ENCODE data around the gene TBX19.

The TBX19 gene

GRCh38 chr1:168281603-168282325 is 1.1 kb downstream of the TBX19 start:
- FAIRE-seq, result no peak

- FAIRE-seq, result no peak
Observed at GRCh38 chr1:168285521-168285790, 4.8 kb downstream of the TBX19 start.

GRCh38 chr1:168285971-168286927 is 5.6 kb downstream of the TBX19 start:
- no peak for FAIRE-seq

DNA sequence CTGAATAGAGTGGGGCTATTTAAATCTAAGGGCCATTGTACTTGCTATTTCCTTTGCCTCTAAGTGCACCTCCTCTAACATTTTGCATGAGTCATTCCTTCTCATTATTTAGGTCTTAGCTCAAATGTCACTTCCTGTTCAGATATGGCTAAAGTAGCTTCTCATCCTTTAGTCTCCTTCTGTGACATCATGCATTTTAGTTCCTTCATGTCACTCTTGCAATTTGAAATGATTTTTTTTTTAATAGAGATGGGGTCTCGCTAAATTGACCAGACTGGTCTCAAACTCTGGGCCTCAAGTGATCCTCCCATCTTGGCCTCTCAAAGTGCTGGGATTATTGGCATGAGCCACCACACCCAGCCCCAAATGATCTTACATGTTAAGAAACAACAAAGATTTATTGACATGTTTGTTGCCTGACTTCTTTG is 6.6 kb downstream of the TBX19 start:
- no peak for FAIRE-seq

DNA sequence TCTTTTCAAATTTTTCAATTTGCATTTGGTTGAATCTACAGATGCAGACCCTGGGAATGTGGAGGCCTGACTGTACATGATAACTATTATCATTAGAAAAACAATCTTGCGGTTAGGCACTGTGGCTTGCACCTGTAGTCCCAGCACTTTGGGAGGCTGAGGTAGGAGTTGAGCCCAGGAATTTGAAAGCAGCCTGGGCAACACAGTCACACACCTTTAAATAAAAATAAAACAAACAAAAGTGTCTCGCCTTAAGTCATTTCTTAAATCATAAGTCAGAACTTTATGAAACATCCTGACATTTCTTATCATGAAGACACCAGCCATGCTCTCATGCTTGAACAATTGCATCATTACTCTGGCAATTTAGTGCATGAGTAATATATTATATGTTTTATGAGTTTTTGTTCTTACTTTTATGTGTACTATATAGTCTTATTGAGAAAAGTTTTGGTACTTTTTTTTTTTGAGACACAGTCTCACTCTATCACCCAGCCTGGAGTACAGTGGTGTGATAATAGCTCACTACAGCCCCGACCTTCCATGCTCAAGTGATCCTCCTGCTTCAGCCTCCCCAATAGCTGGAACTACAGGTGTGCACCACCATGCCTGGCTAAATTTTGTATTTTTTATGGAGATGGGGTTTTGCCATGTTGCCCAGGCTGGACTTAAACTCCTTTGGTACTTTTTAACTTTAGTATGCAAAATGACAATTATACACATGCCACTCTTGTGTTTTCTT is 7.8 kb downstream of the TBX19 start:
- no peak for FAIRE-seq

GRCh38 chr1:168291222-168291837 is 10.7 kb downstream of the TBX19 start:
- FAIRE-seq, result no peak

DNA sequence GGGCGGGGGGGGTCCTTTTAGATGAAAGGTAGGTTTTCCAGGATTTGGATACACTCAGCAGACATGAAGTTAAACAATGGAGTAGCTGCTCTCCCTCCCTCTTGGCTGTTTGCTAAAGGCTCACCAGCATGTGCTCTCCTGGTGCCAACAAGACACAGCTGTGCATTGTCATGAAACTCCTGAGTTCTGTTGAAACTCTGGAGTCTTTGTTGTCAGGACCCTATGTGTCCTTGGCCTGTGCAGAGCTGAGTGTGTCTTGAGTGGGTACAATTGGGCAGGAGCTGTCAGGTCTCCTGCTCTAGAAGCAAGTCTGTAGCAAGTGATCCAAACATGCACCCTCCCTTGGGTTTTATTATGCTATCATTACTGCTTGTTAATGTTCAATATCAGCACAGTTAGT is 12.7 kb downstream of the TBX19 start:
- FAIRE-seq, result no peak

- no peak for FAIRE-seq
Observed at GRCh38 chr1:168295411-168296114, 14.9 kb downstream of the TBX19 start.

DNA sequence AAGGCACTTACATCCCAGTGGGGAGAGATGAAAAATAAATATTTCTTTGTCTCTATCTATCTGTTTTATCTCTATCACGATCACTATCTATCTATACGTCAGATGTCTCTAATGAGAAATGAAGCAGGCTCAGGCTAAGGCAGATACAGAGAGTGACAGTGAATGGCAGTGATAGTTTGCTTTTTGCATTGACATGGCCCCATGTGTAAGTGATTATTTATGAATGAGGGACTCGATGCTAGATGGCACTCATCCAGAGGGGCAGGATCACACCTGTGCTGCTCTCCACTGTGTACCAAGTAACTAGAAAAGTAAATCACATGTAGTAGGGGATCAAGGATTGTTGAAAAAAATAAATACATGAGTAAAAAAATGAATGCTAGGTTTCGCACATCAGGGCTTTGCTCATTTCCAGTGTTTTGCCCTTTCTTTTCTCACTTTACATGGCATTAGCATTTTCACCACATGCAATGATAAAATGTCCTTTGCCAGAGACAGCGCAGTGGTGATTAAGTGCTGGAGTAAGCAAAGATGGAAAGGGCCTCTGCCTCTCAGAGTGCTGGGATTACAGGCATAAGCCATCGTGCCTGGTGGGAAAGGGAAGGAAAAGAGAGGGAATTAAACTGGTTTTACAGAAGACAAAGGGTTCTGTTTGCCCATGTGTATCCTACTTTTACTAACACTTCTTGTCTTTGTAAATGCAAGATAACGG is 16.5 kb downstream of the TBX19 start:
- no peak for FAIRE-seq

DNA sequence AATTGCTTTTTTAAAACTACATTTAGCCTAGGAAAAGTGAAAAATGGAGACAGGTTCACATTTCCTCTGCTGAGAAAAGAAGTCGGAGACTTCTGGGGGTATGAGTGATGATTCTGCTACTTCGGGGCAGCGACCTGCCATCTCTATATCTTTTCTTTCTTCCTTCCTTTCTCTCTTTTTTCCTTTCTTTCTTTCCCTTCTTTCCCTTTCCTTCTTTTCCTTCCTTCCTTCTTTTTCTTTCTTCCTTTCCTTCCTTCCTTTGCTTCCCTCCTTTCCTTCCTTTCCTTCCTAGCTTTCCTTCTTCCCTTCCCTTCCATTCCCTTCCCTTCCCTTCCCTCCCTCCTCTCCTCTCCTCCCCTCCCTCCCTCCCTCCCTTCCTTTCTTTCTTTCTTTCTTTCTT is 17.8 kb downstream of the TBX19 start:
- no peak for FAIRE-seq

DNA sequence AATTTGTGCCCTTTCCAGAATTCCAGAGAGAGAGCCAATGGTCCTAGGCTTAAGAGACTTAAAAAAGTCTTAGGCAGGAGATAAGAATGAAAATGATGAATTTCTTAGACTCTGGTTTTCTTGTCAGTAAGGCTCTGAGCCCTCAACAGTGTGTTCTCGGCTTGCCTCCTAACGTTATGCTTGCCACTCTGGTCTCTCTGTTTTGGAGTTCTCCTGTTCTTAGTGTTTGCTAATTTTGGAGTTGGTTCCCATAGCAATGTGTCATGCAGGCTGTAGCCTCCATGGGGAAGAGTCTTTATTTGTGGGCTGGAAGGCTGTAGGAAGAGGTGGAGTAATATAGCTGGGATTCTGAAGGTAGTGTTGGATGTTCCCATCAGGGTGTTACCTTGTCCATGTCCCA is 19.9 kb downstream of the TBX19 start:
- no peak for FAIRE-seq

DNA sequence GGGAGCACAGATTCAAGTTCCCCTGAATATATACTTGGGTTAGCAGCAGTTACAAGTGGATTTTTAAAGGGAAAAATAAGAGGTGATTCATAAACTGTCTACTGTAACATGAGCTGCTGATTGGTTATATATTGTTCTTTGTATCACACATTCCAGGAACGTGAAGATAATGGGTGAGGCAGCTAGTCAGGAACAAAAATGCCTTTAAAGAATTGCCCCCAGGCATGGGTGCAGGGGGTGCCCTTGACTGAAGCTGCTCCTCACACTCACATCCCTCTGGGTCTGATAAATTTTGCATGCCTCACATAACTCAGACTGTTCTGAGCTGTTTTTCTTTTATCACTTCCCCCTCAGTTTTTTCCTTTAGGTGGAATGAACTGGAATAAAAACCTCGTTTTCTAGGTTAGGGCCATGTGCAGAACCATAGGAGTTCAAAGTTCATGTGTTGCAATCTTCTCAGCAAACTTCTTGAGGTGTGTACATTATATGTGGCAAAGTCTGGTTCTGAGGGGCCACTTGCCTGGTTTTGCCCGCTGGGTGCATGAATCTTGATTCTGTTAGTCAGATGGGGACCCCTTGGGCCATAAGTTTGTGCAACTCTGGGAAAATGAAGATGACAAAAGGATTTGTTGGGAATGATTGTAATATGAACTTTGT is 21.1 kb downstream of the TBX19 start:
- no peak for FAIRE-seq

DNA sequence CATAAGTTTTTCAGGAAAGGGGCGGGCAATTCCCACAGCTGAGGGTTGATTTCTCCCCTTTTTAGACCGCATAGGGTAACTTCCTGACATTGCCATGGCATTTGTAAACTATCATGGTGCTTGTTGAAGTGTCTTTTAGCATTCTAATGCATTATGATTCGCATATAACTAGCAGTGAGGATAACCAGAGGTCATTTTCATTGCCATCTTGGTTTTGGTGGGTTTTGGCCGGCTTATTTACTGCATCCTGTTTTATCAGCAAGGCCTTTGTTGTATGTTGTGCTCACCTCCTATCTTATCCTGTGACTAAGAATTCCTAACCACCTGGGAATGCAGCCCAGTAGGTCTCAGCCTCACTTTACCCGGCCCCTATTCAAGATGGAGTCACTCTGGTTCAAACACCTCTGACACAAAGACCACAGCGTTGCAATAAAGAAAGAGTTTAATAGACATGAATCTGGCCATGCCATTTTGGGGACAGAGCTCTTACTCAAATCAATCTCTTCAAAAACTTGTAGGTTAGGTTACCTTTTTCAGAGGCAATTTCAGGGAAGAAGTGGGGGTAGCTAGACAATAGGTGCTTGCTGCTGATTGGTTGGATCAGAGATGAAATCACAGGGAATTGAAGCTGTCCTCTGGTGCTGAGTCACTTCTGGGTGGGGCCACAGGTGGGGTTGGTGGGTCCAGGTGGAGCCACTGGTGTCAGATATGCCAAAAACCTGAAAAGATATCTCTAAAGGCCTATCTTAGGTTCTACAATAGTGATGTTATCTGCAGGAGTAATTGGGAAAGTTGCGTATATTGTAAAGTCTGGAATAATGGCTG is 23.3 kb downstream of the TBX19 start:
- no peak for FAIRE-seq

DNA sequence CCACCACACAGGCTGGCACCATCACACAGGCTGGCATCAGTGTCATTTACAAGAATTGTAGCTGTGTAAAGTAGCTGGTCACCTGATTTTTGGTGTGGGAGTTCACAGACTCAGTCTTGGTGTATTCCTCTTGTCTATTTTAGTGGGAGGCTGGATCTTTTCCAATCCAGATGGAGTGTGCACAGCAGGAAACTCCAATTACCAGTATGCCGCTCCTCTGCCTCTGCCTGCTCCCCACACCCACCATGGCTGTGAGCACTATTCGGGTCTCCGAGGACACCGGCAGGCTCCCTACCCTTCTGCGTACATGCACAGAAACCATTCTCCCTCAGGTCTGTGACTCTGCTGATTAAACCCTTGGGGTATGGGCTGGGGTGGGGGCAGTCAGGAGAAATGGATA is 24.2 kb downstream of the TBX19 start:
- FAIRE-seq, result no peak

DNA sequence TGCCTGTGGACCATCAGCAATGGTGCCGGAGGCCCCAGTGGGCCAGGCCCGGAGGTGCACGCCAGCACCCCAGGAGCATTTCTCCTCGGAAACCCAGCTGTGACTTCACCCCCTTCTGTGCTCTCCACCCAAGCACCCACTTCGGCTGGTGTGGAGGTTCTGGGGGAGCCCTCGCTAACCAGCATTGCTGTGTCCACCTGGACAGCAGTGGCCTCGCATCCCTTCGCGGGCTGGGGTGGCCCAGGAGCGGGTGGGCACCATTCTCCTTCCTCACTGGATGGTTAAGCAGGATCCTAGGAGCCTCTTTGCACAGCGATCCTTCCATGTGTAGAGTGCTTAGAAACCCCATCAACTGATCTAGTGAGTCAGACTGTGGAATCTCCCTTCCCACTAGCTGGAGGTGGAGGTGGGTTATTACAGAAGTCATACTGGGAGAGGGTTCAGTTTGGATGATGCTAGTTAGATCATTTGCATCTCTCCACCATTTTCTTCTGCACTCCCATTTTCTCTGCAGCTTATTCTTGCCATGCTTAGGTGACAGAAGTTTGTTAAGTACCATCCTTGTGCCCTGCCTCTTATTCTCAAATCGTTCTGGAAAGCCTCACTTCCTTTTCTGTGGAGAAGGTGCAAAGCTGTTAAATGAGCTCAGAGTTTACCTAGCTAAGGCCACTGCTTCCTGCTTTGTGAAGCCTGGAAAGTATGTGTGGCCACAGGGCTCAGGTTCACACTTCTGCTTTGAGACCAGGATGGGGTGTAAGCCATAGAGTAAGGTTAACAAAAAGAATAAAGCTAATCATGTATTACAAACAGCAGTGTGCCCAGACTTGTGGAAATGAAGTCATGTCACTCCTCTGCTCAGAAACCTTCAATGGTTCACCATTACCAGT is 32.3 kb downstream of the TBX19 start:
- FAIRE-seq, result no peak

GRCh38 chr1:168316142-168316541 is 35.5 kb downstream of the TBX19 start:
- FAIRE-seq, result no peak

DNA sequence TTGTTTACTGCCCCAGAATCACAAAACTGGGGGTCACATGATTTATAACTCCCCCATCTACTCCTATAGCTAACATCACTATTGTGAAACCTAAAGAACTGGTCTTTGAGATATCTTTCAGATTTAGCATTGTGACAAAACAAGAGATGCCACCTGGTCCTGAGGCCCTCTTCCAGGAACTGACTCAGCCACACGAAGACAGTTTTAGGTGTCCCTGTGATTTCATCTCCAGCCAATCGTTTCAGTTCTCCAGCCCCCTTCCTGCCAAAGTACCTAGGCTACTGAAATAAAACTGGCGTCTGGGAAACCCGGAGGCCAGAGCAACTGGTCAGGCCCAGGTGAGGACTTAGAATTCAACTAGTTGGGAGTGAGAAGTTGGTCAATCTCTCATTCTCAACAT is 36.6 kb downstream of the TBX19 start:
- FAIRE-seq, result no peak

GRCh38 chr1:168319691-168320090 is 39.0 kb downstream of the TBX19 start:
- no peak for FAIRE-seq

- FAIRE-seq, result no peak
Observed at GRCh38 chr1:168320149-168320548, 39.5 kb downstream of the TBX19 start.

Data from endometrium (tissue), 2 donors.